SIG-M5 treated with dmso at 0.1 percent for 504 hours (cell line): ENCODE results near the gene PIK3C2B.
"Not testable (repeated sequence)": the region's sequence is repeated elsewhere in the genome, so short reads cannot be mapped to it uniquely, and the experiment has no call there.

ENCODE experiments used
- DNase-seq: peaks from one replicate; lab custom pipeline; 2025; ENCODE audit not compliant: unreplicated experiment; lab: John Stamatoyannopoulos, UW

The PIK3C2B gene

DNA sequence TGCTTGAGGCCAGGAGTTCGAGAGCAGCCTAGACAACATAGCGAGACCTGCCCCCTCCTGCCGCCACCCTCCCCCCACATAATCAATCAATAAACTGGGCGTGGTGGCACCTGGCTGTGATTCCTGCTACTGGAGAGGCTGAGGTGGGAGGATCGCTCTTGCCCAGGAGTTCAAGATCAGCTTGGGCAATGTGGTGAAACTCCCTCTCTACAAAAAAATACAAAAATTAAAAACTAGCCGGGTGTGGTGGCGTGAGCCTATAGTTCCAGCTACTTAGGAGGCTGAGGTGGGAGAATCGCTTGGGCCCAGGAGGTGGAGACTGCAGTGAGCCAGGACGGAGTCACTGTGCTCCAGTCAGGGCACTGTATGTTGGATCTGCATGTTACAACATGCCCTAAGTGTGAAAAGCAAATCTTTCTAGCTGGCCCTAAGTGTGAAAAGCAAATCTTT lies 14.6 kb upstream of the PIK3C2B start:
- DNase-seq: no peak

- DNase-seq: peak; percentile 86
These were observed 12.9 kb upstream of the PIK3C2B start for GRCh38 chr1:204507317-204508105.

- peak; percentile 93 for DNase-seq
These were observed 12.3 kb upstream of the PIK3C2B start for GRCh38 chr1:204506969-204507316.

GRCh38 chr1:204506201-204506968 lies 11.8 kb upstream of the PIK3C2B start:
- DNase-seq: peak; percentile 96

DNA sequence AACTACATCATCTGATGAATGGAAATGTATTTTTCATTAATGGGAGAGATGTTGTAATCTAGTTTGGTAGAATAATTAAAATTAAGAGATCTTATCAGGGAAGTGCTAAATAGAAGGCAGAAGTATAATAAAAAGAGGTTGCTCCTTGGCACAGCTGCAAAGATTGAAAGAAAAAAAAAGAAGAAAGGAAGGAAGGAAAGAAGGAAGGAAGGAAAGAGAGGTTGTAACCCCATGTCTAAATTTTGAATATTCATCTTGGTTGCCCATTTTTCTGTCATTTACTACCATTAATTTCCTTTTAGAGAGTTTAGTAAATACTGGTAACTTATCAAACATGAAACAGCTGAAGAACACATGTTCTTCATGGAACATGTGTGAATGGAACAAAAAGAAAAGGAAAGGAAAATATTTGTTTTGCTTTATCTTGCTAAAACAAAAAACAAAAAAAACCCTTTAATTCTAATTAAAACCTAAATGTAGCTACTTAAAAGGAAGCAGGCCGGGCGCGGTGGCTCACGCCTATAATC lies 11.1 kb upstream of the PIK3C2B start:
- DNase-seq: no peak

DNA sequence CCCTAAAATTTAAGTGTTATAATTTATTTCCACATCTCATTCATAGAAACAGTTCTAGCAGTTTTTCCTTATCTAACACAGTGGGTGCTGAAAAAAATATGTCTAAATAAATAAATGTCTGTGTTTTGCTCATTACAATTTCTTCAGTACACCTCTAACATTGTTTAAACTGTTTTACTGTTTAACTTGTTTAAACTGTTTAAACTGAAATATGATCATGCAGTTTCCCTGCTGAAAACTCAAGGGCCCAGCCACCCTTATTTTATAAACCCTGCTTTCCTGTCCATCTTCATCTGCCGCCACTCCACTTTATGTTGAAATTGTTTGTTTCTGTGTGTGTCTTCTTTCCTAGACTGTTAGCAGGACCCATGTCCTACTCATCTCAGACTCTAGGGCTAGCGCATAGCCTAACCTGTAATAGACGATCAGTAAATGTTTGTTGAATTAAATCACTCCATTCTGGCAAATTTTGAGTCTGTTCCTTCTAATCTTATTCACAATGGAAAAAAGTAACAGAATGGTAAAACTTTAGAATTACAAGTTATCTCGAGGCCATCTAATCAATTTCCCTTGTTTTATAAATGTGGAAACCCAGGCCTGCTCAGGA lies 9.4 kb upstream of the PIK3C2B start:
- no peak for DNase-seq

GRCh38 chr1:204503122-204503912 lies 8.7 kb upstream of the PIK3C2B start:
- peak; percentile 93 for DNase-seq

GRCh38 chr1:204502241-204502640 lies 7.6 kb upstream of the PIK3C2B start:
- no peak for DNase-seq

GRCh38 chr1:204499511-204500468 lies 5.2 kb upstream of the PIK3C2B start:
- DNase-seq: no peak

DNA sequence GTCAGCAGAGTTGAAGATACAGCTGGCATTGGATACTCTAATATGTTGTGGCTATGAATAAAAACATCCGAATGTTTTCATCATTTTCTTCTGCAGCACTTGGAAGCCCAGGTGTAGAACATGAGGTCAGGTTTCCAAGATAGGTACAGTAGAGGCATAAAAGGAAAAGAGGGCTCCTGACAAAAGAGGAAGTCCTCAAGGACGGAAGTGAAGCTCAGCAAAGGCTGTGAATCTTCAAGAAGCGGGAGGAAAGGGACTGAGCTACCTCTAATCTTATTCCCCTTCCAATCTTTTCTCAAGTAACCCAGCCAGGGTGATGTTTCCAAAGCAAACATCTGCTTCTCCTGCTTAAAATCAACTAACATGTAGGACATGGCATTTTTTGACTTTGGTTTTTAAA lies 4.4 kb upstream of the PIK3C2B start:
- DNase-seq: peak; percentile 66

DNA sequence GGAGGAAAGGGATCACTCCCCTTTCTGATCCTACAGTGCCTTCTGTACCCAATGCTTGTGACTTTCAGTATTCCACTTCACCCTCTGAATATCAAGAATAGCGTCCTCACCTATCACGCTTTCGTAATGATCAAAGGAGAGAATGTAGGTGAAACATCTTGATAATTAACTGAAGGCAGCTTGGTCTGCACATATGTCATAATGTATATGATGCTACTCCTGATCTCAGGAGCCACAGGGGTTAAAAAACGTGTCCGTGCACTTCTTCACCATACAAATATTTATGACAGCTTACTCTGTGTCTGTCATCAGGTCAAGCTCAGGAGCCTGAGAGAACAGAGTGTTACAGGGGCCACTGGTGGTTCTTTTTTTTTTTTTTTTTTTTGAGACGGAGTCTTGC lies 1.2 kb upstream of the PIK3C2B start:
- DNase-seq: no peak

DNA sequence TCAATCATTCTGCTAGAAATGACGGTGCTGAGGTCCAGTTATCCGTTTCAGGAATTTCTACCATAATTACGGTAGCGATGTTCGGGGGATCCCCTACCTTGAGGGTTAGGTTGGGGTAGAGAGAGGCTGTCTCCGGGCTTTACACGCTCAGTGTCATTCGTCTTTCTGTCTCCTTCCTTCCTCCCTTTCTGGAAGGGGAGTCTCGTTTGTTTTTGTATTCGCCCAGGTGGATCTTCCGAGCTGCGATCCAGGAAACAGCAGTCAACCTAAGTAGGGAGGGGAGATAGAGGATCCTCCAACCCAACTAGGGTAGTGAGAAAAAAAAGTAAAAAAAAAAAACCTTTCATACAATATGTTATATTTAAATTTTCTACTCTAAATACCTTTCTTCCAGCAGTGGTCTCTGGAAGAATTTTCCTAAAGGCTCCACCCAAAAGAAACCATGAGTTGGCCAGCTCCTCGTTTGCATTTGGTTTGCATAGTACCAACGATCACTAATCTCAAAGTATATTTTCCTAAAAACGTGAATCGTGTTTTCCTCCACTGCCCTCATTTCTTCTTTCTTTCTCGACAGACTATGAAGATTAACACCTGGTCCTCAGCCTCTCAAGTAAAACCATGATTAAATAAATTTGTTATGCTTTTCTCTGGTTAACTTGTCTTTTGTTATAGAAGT lies 611 bp upstream of the PIK3C2B start:
- no peak for DNase-seq

- DNase-seq: peak; percentile 83
These were observed 673 bp downstream of the PIK3C2B start for GRCh38 chr1:204493984-204494280.

DNA sequence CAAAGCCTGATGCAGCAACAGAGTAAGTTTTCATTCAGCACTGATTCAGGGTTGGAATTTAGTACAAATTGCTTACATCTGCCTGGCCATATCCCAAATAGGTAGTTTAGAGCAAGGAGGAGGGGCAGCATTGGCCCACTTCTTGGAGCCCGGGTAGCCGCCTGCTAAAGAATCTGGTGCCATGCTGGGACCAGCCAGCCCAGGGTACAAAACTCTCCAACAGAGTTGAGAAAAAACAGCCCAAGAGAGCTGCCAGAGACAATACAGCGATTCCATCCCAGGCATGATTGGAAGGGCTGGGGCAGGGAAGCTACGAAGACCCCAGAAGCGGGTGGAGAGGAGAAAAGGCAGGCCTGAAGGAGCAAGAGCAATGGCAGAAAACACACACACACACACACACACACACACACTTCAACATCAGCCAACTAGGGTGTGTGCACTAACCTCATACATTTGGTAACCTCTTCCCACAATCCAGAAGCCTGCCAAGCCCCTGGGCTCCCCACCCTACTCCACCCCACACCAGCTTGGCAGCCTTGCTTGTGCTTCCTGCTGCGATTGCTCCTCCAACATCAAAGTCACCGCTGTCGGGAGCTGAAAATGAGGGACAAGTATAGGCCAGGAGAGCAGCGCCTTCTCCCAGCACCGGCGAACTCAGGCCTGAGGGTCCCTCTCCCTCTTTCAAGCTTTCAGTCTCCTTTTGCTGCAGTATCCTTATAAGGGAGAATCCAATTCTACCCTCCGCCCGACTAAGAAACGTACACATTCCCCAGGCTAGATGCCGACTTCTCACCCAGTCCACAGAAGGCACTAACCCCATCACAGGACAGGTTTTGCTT lies 1.2 kb downstream of the PIK3C2B start:
- peak; percentile 65 for DNase-seq

DNA sequence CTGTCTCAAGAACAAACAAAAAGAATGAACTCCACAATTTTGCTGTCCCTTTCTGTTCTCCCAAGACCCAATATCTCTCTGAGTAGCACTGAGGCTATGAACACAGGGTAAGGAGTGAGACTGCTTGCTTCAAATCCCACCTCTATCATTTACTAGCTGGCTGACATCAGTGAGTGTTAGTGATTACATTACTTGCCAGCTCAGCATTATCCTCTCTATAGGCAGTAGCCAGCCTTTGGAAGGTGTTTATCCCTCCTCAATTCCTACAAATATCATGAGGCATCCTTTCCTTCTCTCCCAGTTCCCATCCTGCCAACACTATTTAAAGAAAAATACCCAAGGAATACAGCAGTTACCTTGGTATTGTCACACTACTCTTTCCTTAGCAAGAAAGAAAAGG lies 3.0 kb downstream of the PIK3C2B start:
- DNase-seq: no peak

- DNase-seq: no peak
These were observed 7.4 kb downstream of the PIK3C2B start for GRCh38 chr1:204487256-204487615.

GRCh38 chr1:204486513-204487255 lies 7.9 kb downstream of the PIK3C2B start:
- DNase-seq: not testable (repeated sequence)

- no peak for DNase-seq
These were observed 10.8 kb downstream of the PIK3C2B start for GRCh38 chr1:204483791-204484190.
